Endothelial cell of umbilical vein (primary cell): ENCODE measurements around the gene LGALS13. TPM values are rescaled to one million over a fixed set of nuclear protein-coding genes. Genes with fewer than 3 reads are reported as not detected.

Source experiments
- BruUV-seq: library from RNA; stranded (reverse); fragments of 400-500 nt; replicated peaks from 2 replicates; lab custom pipeline; 2021; lab: Mats Ljungman, UMichigan
- CTCF ChIA-PET: fragments of 300-600, 350-600 bp; sonication (Branson Sonifier 250); formaldehyde crosslinking; loops from one replicate; lab custom pipeline; 2021; ENCODE audit warnings: antibody characterized with exemption, inconsistent platforms; lab: Charles Lee
- POLR2A ChIA-PET: fragments of 300-600, 350-600 bp; sonication (Branson Sonifier 250); formaldehyde crosslinking; loops from one replicate; lab custom pipeline; 2021; ENCODE audit warnings: antibody characterized with exemption, inconsistent platforms; lab: Charles Lee
- DNase-seq: peaks from one replicate; pipeline ENCODE4 v3.0.0-alpha.2; 2011; ENCODE audit warnings: low read depth, low spot score
- FAIRE-seq: peaks from 2 replicates; lab custom pipeline; 2011; peaks lifted over from hg19 to GRCh38; lab: Jason Lieb, UNC
- H2AFZ ChIP-seq: 2 replicates; pipeline ENCODE4 v1.6.0; 2012; ENCODE audit warnings: low read depth, low read length, control low read depth, inconsistent platforms
- H3K27ac ChIP-seq: 2 replicates; pipeline ENCODE4 v1.5.1; 2011; ENCODE audit warnings: low read depth, mild to moderate bottlenecking, control low read depth, low read length, moderate library complexity; ENCODE audit not compliant: insufficient read depth
- H3K27me3 ChIP-seq, 2 experiments: 2 replicates each; pipeline versions ENCODE4 v1.6.0 to v1.6.1; 2011; ENCODE audit warnings: low read length in 2 of 2, mixed read lengths in 1 of 2; ENCODE audit not compliant: control insufficient read depth in 2 of 2, insufficient read depth in 2 of 2
- H3K36me3 ChIP-seq, 2 experiments: 2 replicates in 1 of 2; 3 replicates in 1 of 2; pipeline ENCODE4 v1.5.1; 2011; ENCODE audit warnings: low read length in 2 of 2, mild to moderate bottlenecking in 1 of 2, moderate library complexity in 1 of 2; ENCODE audit not compliant: control insufficient read depth in 2 of 2, insufficient read depth in 2 of 2; ENCODE audit errors: extremely low read depth in 1 of 2
- H3K4me1 ChIP-seq: 3 replicates; pipeline ENCODE4 v1.5.1; 2011; ENCODE audit warnings: mild to moderate bottlenecking, low read length; ENCODE audit not compliant: control insufficient read depth, insufficient read depth; ENCODE audit errors: extremely low read depth
- H3K4me2 ChIP-seq: 2 replicates; pipeline ENCODE4 v1.6.1; 2011; ENCODE audit warnings: low read length, control low read depth, mixed read lengths; ENCODE audit not compliant: insufficient read depth
- H3K4me3 ChIP-seq, 3 experiments: fragments of 200-600 bp in 1 of 3; sonication (generic), shearing (Covaris generic) in 1 of 3; replicated peaks in 1 of 3; 2 replicates each; pipeline ENCODE4 v1.5.1; 2011 to 2016; ENCODE audit warnings: control low read depth in 3 of 3, low read length in 3 of 3, mild to moderate bottlenecking in 2 of 3, inconsistent platforms in 1 of 3, low read depth in 1 of 3, moderate library complexity in 1 of 3; ENCODE audit not compliant: insufficient read depth in 1 of 3
- H3K79me2 ChIP-seq: 2 replicates; pipeline ENCODE4 v1.6.0; 2012; ENCODE audit warnings: low read length, inconsistent platforms; ENCODE audit not compliant: control insufficient read depth, insufficient read depth
- H3K9ac ChIP-seq: replicated peaks from 2 replicates; pipeline ENCODE3; 2011; ENCODE audit warnings: low read length, control low read depth; ENCODE audit not compliant: insufficient read depth; ENCODE audit errors: extremely low read depth
- H3K9me1 ChIP-seq: replicated peaks from 3 replicates; pipeline ENCODE4 v1.6.0; 2011; ENCODE audit warnings: mild to moderate bottlenecking, low read length; ENCODE audit not compliant: control insufficient read depth, insufficient read depth; ENCODE audit errors: extremely low read depth
- H3K9me3 ChIP-seq: replicated peaks from 2 replicates; pipeline ENCODE4 v1.5.1; 2012; ENCODE audit warnings: low read length, inconsistent platforms; ENCODE audit not compliant: control insufficient read depth, insufficient read depth
- H4K20me1 ChIP-seq: replicated peaks from 2 replicates; pipeline ENCODE3; 2011; ENCODE audit warnings: mild to moderate bottlenecking, low read length; ENCODE audit not compliant: control insufficient read depth, insufficient read depth; ENCODE audit errors: extremely low read depth
- CTCF ChIP-seq, 2 donors: IDR thresholded peaks; 1 replicate in 1 of 2; 2 replicates in 1 of 2; pipeline ENCODE4 v1.5.1; 2011; ENCODE audit warnings: low read length in 2 of 2, mild to moderate bottlenecking in 2 of 2, moderate library complexity in 2 of 2, control low read depth in 1 of 2, inconsistent platforms in 1 of 2, low read depth in 1 of 2; ENCODE audit not compliant: insufficient read depth in 1 of 2; ENCODE audit errors: extremely low read depth in 1 of 2
- EZH2 ChIP-seq: IDR thresholded peaks from 2 replicates; pipeline ENCODE4 v1.6.1; 2012; ENCODE audit warnings: borderline replicate concordance, low read depth, mild to moderate bottlenecking, moderate library complexity, low read length, inconsistent platforms; ENCODE audit not compliant: severe bottlenecking
- FOS ChIP-seq: IDR thresholded peaks from 2 replicates; pipeline ENCODE4 v1.6.1; 2011; ENCODE audit warnings: mild to moderate bottlenecking, low read length, moderate library complexity, borderline replicate concordance; ENCODE audit not compliant: insufficient read depth
- GATA2 ChIP-seq: IDR thresholded peaks from 2 replicates; pipeline ENCODE4 v1.7.0; 2011; ENCODE audit warnings: low read depth, mild to moderate bottlenecking, moderate library complexity, mixed read lengths, low read length; ENCODE audit not compliant: insufficient read length, insufficient read depth
- JUN ChIP-seq: IDR thresholded peaks from 2 replicates; pipeline ENCODE4 v1.6.1; 2011; ENCODE audit warnings: borderline replicate concordance, low read depth; ENCODE audit not compliant: insufficient read length, insufficient read depth
- MAX ChIP-seq: IDR thresholded peaks from 2 replicates; pipeline ENCODE4 v1.6.1; 2011; ENCODE audit not compliant: insufficient read depth, insufficient read length
- MYC ChIP-seq: IDR thresholded peaks from one replicate; pipeline ENCODE4 v1.6.1; 2011; ENCODE audit warnings: mild to moderate bottlenecking, low read depth, low read length
- POLR2A ChIP-seq: IDR thresholded peaks from 2 replicates; pipeline ENCODE4 v1.6.1; 2012; ENCODE audit warnings: low read depth, mild to moderate bottlenecking, control low read depth, low read length
- POLR2AphosphoS5 ChIP-seq: IDR thresholded peaks from 2 replicates; pipeline ENCODE4 v1.6.1; 2012; ENCODE audit warnings: low read depth, mild to moderate bottlenecking, control low read depth, low read length, moderate library complexity; ENCODE audit not compliant: insufficient read depth
- dilution Hi-C: fragments of 300-500 bp; cut with MboI; formaldehyde crosslinking; loops from one replicate; pipeline ENCODE4 v1.15.0; 2019; ENCODE audit warnings: low sequenced_read_pairs; ENCODE audit not compliant: extremely low pct_ligation_motif_present
- intact Hi-C: fragments of 100-400 bp; cut with micrococcal nuclease; formaldehyde crosslinking; loops from one replicate; pipeline ENCODE4 v1.10.0; 2022
- polyA plus RNA-seq, 4 experiments: library from polyadenylated mRNA; depleted of rRNA in 3 of 4; stranded (reverse) in 3 of 4; unstranded in 1 of 4; fragments of >200 nt; gene quantifications; 2 replicates each; pipeline versions ENCODE4 v1.2.1 to v1.2.3, GENCODE V29; 2011 to 2012; ENCODE audit warnings: missing spikeins in 1 of 4
- total RNA-seq: library from RNA; stranded (reverse); gene quantifications from 2 replicates; pipeline ENCODE4 v1.2.3, GENCODE V29; 2021

Gene LGALS13
- total and polyA plus RNA-seq, 2 donors (not counting 3 experiments of a cell fraction or from before 2014, with no cell fraction given): not detected

- H2AFZ ChIP-seq: no peak overlapping the region
- peaks cover 3% of the 10 kb centered on the region for H4K20me1 ChIP-seq
- dilution Hi-C loops (no loop called here), intact Hi-C loops (no loop called here)
- POLR2A ChIA-PET: no interaction called here
- DNase-seq: no peak
- no peaks in the 10 kb centered on the region for H3K79me2 ChIP-seq
- H3K9me1 ChIP-seq: no peaks in the 10 kb centered on the region
- BruUV-seq: no TSS peak
- H3K4me3 ChIP-seq: no peak overlapping the region
- H3K9ac ChIP-seq: no peak overlapping the region
- CTCF ChIA-PET: no interaction called here
- no peaks in the 10 kb centered on the region for H3K27me3 ChIP-seq
- no peak overlapping the region for H3K27ac ChIP-seq
- no peaks in the 10 kb centered on the region for H3K36me3 ChIP-seq
- TF ChIP-seq POLR2AphosphoS5 (no peak), POLR2A (no peak), MAX (no peak), GATA2 (no peak), FOS (no peak), CTCF (IDR thresholded peaks at IDR 0.05; ENCODE audit: extremely low read depth in 1 of 2, insufficient read depth in 1 of 2, low read depth in 1 of 2, low read length in 2 of 2) (no peak), MYC (no peak), JUN (no peak), EZH2 (no peak)
- no peak overlapping the region for H3K4me2 ChIP-seq
- H3K4me1 ChIP-seq: no peaks in the 10 kb centered on the region
- no peaks in the 10 kb centered on the region for H3K9me3 ChIP-seq
- FAIRE-seq: no peak
Measured at GRCh38 chr19:39588066-39588465, 14.3 kb upstream of the LGALS13 start.
